MV-4-11 (cell line): ENCODE results near the gene TNFSF10.

Source experiments
- DNase-seq: peaks from one replicate; lab custom pipeline; 2025; lab: John Stamatoyannopoulos, UW

TNFSF10 gene

DNA sequence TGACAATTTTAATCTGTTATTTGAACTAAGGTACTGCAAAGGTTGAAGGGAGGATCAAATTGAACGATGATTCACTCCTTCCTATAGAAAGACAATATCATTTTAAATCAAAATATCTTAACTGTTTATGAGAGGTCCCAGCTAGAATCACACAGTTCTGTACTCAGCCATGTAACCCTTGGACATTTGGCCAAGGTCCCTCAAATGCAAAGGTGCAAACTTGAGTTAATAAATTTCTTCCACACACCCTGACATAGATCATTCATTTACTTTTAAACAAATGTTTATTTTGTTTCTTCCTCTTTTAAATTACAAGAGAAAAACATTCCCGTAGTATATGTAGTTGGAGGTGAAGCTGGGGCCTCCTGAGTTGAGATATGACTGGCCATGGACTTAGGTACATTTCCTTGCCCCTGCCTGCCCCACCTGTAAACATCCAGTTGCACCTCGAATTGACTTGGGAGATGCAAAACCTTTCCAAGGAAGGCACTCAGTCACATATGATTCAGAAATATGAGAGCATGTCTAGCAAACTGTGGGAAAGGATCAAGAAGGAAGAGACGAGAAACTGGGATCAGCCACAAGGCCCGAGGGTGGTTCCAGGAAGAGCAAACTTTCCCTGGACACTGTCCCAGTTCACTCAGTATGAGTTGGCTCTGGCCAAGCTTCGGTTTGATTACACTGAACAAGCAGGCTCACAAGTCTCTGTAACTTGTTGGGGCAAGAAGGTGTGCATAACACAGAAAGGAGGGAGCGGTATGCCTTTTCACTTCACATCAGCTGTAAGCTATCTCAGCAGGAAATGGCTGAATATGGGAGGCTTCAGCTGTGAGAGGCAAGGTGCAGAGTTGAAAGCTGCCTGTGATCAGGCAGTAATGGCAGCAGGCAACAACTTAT is 6.7 kb downstream of the TNFSF10 start:
- no peak for DNase-seq

DNA sequence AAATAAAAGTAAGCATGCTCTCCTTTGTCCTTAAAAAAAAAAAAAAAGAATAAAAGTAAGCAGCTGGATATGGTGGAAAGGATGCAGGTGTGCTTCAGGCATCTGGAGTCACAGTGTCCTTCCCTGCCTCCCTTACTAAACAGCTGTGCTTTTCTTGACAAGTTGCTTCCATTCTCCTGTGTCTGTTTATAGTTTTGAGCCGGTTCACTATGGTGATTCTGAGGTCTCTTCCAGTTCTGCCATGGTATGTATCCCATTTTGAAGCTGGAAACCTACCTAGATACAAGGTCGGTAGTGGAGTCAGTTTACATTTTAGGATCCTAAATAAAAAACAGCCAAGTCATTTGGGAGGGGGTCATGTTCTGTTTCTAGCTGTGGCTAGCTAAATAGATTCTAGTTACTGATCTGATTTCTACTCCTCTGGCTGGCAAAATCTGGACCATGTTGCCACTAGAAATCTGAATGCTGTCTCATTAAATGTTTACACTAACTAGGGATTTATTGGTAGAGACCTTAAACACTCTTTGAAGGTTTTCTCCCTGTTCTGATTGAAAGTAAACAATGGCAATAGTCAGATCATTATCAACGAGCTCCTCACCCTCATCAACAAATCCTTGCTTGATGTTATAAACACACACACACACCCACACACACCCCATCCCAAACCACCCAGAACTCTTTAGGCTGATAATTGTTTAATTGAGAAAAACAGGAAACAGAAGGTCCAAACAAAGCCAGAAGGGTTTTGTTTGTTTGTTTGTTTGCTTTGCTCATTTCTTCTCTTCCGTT is 7.9 kb downstream of the TNFSF10 start:
- no peak for DNase-seq

DNA sequence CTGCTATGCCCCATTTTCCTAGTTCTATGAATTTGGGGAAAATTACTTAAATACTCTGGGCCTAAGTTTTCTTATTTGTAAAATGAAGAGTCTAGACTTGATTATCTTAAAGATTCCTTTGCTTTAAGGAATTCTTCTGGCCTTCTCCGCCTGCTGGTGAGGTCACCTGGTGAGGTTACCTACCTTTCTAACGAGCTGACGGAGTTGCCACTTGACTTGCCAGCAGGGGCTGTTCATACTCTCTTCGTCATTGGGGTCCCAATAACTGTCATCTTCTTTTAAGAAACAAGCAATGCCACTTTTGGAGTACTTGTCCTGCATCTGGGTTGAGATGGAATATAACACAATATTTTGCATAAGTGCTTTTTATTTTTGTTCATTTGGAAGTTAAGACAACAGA is 8.6 kb downstream of the TNFSF10 start:
- no peak for DNase-seq

DNA sequence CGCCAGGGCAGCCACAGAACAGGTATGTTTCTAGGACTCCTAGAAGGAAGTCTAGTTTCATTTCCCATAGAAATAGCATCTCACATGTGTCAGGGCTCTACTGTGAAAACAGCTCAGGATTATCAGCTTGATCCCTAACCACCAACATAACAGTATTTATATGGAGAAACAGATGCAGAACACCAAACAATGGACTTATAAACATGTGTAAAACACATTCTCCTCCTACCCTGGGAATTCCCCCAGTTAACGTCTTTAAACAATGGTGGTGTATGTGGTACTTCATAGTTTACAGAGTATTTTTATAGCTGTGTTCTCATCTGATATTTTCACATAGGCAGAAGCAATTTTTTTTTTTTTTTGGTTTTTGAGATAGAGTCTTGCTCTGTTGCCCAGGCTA is 9.7 kb downstream of the TNFSF10 start:
- peak; percentile 21 for DNase-seq

DNA sequence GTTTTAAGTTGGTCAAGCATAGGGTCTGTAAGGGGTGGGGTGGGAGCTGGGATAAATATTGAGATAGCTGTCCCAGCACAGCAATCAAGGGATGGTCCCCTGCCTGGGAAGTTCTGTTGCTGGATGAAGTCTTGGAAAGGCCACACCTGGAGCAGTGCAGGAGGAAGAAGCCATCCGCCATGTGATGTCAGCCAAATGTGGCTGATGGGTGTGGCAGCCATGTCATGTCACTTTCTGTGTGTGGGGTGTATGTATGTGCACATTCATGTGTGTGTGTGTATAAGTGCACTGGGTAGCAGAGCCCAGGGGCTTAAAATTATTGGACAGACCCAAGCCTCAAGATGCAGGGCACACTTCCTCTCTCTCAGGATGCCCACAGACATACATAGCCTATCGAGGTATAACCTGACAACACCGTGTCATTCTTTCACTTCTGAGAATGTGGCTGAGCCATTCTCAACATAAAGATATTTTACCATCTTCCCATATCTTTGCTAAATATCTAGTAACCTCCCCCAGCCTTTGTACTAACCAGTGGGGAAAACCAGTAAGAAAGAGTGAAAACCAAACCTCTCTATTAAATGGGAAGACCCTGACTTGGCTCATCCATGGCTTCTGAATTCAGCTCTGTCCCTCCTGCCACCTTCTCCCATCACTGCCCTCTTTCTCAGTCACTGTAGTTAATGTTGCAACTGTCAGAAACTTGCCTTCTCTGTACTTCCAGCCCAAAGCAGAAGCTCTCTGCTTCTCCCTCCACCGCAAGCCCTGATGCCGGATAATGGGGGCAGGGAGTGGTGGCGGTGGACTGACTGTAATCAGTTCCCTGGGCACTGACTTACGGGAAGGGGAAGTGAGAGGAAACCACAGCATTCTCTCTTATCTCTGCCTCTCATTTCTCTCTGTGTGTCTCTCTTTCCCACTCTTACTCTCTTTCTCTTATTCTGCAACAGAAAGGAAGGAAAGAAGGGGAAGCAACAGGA is 11.2 kb downstream of the TNFSF10 start:
- peak; percentile 98 for DNase-seq

DNA sequence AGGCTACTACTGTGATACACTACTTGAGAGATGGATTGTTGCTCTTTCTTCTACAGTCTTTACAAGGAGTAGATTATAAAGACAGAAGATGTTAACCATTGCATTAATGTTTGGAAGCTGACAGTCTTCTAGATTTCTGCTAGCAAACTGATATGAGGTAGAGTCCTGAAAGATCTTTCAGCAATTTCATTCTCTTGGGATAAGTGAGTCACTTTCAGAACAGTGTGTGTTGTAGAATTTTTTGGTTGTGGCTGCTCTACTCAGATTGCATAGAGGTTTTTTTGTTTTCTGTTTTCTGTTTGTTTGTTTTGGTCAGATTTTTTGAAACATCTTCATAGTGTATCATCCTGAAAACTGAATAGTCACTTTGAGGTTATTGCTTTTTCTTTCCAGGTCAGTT is 17.1 kb downstream of the TNFSF10 start:
- DNase-seq, result no peak

DNA sequence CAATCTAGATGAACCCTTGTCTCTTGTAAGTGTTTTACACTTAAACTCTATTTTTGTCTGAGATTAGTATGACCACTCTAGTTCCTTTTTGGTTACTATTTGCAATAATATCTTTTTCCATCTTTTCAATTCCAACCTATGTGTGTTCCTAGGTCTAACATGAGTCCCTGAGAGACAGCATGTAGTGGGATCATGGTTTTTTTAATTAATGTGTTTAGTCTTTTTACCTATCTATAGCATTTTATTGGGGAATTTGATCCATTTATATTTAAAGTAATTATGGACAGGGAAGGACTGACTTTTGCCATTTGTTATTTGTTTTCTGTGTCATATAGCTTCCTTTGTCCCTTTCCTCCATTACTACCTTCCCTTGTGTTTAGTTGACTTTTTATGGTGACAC is 21.7 kb downstream of the TNFSF10 start:
- no peak for DNase-seq

DNA sequence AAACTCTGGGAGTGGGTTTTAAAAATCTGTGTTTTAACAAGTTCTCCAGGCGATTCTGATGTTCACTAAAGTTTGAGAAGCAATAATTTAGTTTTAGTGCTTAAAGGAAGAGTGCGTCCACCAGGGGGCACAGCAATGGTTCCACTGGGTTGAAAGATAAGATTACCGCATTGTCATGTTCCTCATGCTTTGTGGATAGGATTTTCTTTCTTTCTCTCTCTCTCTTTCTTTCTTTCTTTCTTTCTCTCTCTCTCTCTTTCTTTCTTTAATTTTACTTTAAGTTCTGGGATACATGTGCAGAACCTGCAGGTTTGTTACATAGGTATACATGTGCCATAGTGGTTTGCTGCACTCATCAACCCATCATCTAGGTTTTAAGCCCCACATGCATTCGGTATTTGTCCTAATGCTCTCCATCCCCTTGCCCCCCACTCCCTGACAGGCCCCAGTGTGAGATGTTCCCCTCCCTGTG is 33.0 kb downstream of the TNFSF10 start:
- peak; percentile 57 for DNase-seq

DNA sequence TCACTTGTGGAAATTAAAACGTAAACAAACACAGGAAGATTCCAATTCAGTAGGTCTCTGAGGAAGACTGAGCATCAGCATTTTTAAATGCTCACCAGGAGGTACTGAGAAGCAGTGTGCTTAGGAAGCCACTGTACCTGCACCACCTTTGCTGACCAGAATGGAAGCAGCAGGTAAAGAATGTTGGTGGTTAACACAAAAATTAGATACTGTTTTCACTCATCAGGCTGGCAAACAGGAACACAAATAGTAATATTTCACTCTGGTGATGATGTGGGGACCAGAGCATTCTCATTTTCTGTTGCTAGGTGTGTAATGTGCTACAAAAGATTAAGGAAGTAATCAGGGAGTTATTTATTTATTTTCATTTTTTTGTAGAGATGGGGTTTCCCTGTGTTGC is 45.1 kb downstream of the TNFSF10 start:
- DNase-seq, result no peak

DNA sequence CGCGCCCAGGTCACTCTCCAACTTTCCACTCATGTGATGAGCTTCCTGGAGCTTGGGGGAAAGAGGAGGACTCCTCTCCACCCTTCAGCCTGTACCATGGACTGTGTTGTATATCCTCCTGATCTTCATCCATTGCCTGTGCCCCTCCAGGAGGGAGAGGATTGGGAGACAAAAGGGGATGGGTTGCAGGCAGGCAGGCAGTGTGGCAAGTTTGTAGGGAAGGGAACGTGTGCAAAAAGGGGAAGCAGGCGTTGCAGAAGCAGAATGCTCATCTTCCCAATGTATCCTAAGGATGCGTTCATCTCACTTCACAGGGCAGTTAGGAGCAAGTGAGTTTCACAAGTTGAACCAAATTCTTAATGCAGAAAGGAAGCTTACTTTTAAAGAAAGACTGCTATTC is 46.9 kb downstream of the TNFSF10 start:
- peak; percentile 10 for DNase-seq

DNA sequence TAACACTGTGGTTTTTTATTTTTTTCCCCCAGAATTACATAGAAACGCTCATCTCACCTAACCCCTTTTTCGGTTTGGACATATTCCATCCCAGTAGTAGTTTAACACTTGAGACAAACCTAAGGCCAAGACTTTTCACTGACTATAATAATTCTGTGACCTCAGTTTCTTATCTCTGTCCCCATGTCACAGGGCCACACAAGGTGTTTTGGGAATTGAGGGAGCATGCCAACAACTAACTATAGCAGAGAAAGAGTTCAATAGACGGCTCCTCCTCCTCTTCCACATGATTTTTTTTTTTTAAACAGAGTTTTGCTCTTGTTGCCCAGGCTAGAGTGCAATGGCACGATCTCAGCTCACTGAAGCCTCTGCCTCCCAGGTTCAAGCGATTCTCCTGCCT is 47.5 kb downstream of the TNFSF10 start:
- DNase-seq, result no peak

DNA sequence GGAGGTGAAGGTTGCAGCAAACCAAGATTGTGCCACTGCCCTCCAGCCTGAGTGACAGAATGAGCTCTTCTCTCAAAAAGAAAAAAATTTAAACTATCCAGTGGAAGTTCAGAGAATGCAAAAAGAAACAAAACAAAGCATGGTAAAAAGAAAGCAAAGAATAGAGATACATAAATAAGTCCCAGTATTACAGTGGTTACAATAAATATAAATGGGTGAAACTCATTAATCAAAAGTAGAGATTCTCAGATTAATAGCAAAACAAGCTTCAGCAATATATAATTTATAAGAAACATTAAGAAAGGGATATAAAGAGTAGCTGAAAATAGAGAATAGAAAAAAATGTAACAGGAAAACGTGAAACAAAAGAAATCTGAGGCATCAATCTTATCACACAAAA is 51.3 kb downstream of the TNFSF10 start:
- DNase-seq, result no peak

DNA sequence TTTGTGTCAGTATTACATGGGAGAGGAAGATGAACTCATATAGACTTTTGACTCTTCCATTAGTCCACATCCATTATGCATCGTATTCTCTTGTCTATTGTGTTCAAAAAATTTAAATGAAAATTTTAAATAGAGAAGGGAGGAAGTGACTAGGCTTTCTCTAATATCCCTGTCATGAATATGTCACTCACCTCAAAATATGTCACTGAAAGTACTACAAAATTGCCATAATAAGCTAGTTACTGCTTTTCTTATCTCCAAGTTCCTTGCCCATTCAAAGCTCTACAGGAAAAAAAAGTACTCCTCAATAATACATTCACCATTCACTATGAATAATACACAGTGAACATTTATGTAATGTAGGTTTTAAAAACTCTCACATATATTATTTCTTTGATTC is 52.6 kb downstream of the TNFSF10 start:
- DNase-seq, result no peak

DNA sequence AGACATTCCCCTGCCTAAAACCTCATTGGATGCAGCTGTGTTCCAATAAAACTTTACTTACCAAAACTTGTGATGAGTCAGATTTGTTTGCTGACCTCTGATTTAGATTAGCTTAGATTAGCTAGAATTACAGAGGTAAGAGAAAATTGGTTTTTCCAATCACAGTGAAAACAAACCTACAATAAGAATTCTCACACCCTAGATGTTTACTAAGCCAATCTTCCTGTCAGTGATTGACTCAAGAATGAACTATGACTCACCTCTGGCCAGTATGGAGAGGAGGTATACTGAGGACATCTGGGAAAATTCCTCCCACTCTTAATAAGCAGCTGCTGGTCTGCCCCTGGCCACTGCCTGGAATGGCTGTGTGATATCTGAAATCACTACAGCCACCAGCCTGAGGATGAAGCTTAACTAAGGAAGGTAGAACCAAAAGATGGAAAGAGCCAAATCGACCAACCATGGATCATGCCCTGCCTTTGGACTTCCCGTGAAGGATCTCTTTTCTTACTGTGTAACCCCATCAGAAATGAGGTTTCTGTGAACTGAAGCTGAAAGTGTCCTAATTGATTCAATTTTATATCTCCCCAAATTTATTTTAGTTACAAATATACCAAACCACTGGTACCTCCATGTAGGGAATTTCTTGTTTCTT is 55.9 kb downstream of the TNFSF10 start:
- DNase-seq, result no peak

DNA sequence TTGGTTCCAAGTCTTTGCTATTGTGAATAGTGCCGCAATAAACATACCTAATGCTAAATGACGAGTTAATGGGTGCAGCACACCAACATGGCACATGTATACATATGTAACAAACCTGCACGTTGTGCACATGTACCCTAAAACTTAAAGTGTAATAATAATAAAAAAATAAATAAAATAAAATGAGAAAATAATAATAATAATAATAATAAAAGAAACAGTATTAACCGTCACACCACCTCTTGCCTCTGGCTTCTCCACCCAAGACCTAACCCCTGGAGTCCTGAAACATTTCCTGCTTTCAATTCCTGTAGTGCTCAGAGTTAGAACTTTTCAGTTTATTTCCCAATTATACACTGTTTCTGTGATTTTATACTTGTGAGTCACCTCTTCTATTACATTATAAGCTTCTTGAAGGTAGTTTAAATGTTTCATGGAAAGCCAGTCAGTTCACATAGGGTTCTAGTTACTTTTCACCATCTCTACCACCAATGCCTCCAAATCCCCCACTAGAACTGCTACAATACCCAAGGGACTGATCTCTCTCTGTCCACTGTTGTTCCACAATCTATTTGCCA is 56.6 kb downstream of the TNFSF10 start:
- no peak for DNase-seq

DNA sequence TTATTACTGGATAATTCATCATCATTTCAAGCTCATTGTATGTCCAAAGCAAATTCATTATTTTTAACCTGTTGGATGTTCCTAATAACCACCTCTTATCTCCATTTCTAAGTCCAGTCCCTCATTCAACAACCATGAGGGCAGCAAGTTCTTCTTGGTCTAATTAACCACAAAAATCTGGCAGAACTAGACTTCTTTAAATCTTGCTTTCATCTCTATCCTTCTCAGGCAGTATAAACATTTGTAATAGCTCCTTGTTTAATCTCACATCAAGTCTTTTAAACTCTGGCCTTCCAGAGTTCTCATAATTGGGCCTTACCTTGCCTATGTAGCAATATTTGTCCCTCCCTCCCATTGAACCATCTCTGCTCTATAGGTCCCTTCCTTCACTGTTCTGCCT is 57.9 kb downstream of the TNFSF10 start:
- DNase-seq, result no peak

DNA sequence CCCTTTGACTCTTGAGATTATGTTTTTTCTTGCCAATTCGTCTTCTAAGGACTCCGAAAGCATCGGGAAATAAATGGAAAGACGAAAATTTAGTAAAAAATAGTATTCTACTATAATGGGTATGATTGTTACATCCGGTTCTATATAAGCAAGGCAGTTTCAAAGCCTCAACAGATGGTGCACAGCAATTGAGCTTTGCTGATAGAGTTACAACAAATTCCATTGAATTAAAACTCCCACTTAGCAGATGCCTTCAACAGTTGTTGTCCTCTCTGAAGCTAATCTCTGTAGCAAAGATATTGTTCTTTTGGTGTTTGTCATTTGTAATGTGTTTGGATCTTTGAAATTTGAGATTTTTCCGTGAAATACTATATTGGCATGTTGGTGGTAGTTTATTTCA is 58.9 kb downstream of the TNFSF10 start:
- no peak for DNase-seq

DNA sequence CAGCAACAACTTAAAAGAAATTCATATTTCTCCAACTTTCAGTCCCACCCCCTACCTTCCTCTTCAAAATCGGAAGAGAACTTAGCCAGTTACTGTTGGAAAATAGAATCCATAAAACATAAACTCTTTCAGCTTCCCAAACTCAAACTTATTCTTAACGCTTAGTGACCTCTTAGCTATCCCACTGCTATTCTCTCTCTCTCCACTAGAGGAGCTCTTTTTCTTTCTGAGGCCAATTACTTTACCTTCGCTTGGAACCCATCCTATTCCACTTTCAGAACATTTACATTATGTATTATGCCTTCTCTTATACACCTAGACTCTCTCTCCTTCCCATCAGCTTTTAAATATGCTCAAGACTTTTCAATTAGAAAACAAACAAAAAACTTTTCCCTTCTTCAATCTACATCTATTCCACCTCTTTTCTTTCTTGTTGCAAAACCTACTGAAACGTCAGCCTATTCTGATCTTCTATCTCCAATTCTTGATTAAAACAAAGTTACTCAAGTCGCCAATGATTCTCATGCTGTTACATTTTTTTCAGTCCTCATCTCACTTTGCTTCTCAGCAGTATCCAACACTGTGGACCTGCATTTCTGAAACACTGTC is 61.6 kb downstream of the TNFSF10 start:
- DNase-seq, result peak; percentile 30

DNA sequence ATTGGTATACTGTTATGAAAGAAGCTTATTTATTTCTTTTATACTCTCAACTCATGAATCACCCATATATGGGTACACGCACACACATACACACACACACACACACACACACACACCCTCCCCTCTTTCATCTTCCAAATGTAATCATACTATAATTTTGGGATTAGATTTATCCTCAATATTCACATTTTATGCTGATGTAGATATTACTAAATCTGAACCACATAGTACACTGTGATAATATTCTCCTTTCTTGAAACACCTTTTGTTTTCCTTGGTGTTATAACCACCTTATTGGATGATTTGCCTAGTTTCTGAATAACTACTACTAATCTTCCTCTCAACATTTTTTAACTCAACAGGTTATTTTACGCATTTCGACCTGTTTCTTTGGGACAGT is 66.8 kb downstream of the TNFSF10 start:
- no peak for DNase-seq
